Ovary (tissue), 3 donors: ENCODE results near the gene PPARA.

ENCODE experiments used
- EP300 ChIP-seq: sonication (generic); formaldehyde crosslinking; IDR thresholded peaks from one replicate; pipeline ENCODE4 v1.6.1; 2017; ENCODE audit warnings: antibody characterized with exemption
- POLR2A ChIP-seq: fragments of 450-650 bp; IDR thresholded peaks from one replicate; pipeline ENCODE4 v1.6.1; 2017; ENCODE audit warnings: antibody characterized with exemption, mild to moderate bottlenecking, moderate library complexity
- TF ChIP-seq, protein P1 (sequence below), 3 donors: fragments of 450-650 bp in 2 of 3; fragments of 200-600 bp in 1 of 3; IDR thresholded peaks; one replicate each; pipeline versions ENCODE4 v1.5.1 to v1.8.0; 2016 to 2022; ENCODE audit warnings: antibody characterized with exemption in 3 of 3, mild to moderate bottlenecking in 1 of 3
- donor health status: DM: no; HTN: no; CAD: no.

GRCh38 chr22:46246178-46246577 lies 95.9 kb downstream of the PPARA start:
- TF ChIP-seq, protein P1, sequence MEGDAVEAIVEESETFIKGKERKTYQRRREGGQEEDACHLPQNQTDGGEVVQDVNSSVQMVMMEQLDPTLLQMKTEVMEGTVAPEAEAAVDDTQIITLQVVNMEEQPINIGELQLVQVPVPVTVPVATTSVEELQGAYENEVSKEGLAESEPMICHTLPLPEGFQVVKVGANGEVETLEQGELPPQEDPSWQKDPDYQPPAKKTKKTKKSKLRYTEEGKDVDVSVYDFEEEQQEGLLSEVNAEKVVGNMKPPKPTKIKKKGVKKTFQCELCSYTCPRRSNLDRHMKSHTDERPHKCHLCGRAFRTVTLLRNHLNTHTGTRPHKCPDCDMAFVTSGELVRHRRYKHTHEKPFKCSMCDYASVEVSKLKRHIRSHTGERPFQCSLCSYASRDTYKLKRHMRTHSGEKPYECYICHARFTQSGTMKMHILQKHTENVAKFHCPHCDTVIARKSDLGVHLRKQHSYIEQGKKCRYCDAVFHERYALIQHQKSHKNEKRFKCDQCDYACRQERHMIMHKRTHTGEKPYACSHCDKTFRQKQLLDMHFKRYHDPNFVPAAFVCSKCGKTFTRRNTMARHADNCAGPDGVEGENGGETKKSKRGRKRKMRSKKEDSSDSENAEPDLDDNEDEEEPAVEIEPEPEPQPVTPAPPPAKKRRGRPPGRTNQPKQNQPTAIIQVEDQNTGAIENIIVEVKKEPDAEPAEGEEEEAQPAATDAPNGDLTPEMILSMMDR (IDR thresholded peaks at IDR 0.05) = no peak
- TF ChIP-seq POLR2A (no peak), EP300 (no peak)
